Suprapubic skin (tissue), 4 donors: ENCODE measurements around the gene PIM1. TPM values are rescaled to one million over a fixed set of nuclear protein-coding genes. Genes with fewer than 3 reads are reported as not detected.

Experiments used
- DNase-seq, 2 donors: peaks; one replicate each; pipeline ENCODE4 v3.0.0-alpha.2; 2019; ENCODE audit warnings: low spot score in 2 of 2
- H3K27ac ChIP-seq: fragments of 200-600 bp; sonication (generic); one replicate; pipeline ENCODE4 v1.5.1; 2019
- H3K27me3 ChIP-seq: fragments of 200-600 bp; sonication (generic); one replicate; pipeline ENCODE4 v1.5.1; 2019
- H3K36me3 ChIP-seq: fragments of 200-600 bp; sonication (generic); one replicate; pipeline ENCODE4 v1.5.1; 2019
- H3K4me1 ChIP-seq: fragments of 200-600 bp; sonication (generic); one replicate; pipeline ENCODE4 v1.5.1; 2019
- H3K4me3 ChIP-seq: fragments of 200-600 bp; sonication (generic); one replicate; pipeline ENCODE4 v1.5.1; 2019; ENCODE audit warnings: mild to moderate bottlenecking
- H3K9me3 ChIP-seq: fragments of 200-600 bp; sonication (generic); one replicate; pipeline ENCODE4 v1.5.1; 2019
- CTCF ChIP-seq, 2 donors: fragments of 200-600 bp in 1 of 2; fragments of 450-650 bp in 1 of 2; sonication (generic) in 1 of 2; IDR thresholded peaks; one replicate each; pipeline ENCODE4 v1.5.1; 2016 to 2019; ENCODE audit warnings: antibody characterized with exemption in 2 of 2, mild to moderate bottlenecking in 1 of 2, moderate library complexity in 1 of 2
- EP300 ChIP-seq: sonication (generic); formaldehyde crosslinking; IDR thresholded peaks from one replicate; pipeline ENCODE4 v1.6.1; 2017; ENCODE audit warnings: antibody characterized with exemption
- POLR2A ChIP-seq, 2 donors: fragments of 450-650 bp; IDR thresholded peaks; one replicate each; pipeline ENCODE4 v1.6.1; 2017; ENCODE audit warnings: antibody characterized with exemption in 2 of 2, mild to moderate bottlenecking in 2 of 2, moderate library complexity in 2 of 2
- POLR2AphosphoS5 ChIP-seq, 3 donors: sonication (generic); formaldehyde crosslinking; IDR thresholded peaks; one replicate each; pipeline ENCODE4 v1.6.1; 2017; ENCODE audit warnings: antibody characterized with exemption in 3 of 3
- WGBS: methylation state at CpG from one replicate; pipeline ENCODE4 v1.1.5; 2018; 5-methylcytosine and 5-hydroxymethylcytosine counted together
- total RNA-seq, 4 donors: library from RNA; depleted of rRNA; stranded (reverse); fragments of >200 nt; gene quantifications; one replicate each; pipeline ENCODE4 v1.1.0, GENCODE V29; 2016

Gene PIM1
- total RNA-seq, 4 donors from 2014 or later = 63.6 to 158 (median 110) TPM

- no peaks in the 10 kb centered on the region for H3K36me3 ChIP-seq
- no peak overlapping the region for H3K4me3 ChIP-seq
- TF ChIP-seq POLR2A (IDR thresholded peaks at IDR 0.05) (no peak), POLR2AphosphoS5 (IDR thresholded peaks at IDR 0.05) (no peak), CTCF (IDR thresholded peaks at IDR 0.05) (no peak), EP300 (no peak)
- no peaks in the 10 kb centered on the region for H3K9me3 ChIP-seq
- H3K27me3 ChIP-seq = no peaks in the 10 kb centered on the region
- DNase-seq = no peak
- H3K4me1 ChIP-seq = peaks cover 2% of the 10 kb centered on the region
- no peak overlapping the region for H3K27ac ChIP-seq
These were observed 20.2 kb upstream of the PIM1 start for GRCh38 chr6:37149745-37150144.

- TF ChIP-seq CTCF (IDR thresholded peaks at IDR 0.05) (no peak), EP300 (no peak), POLR2AphosphoS5 (IDR thresholded peaks at IDR 0.05) (no peak), POLR2A (IDR thresholded peaks at IDR 0.05) (no peak)
- DNase-seq = no peak
- WGBS = 39% methylated on average over 3 of the region's 3 CpGs
- Histone ChIP-seq H3K27me3 (no peaks in the 10 kb centered on the region), H3K36me3 (no peaks in the 10 kb centered on the region), H3K4me3 (no peak overlapping the region), H3K4me1 (peaks cover 1% of the 10 kb centered on the region), H3K9me3 (no peaks in the 10 kb centered on the region), H3K27ac (no peak overlapping the region)
These were observed 19.6 kb upstream of the PIM1 start for GRCh38 chr6:37150314-37150713.

- TF ChIP-seq POLR2A (IDR thresholded peaks at IDR 0.05) = no peak
- TF ChIP-seq CTCF (IDR thresholded peaks at IDR 0.05) = no peak
- TF ChIP-seq POLR2AphosphoS5 (IDR thresholded peaks at IDR 0.05) = no peak
- TF ChIP-seq EP300 = no peak
- H3K27me3 ChIP-seq = no peaks in the 10 kb centered on the region
- no peak overlapping the region for H3K4me3 ChIP-seq
- H3K36me3 ChIP-seq = no peaks in the 10 kb centered on the region
- no peaks in the 10 kb centered on the region for H3K9me3 ChIP-seq
- 62% methylated on average over 10 of the region's 11 CpGs for WGBS
- DNase-seq = no peak
- peaks cover 3% of the 10 kb centered on the region for H3K4me1 ChIP-seq
- H3K27ac ChIP-seq = no peak overlapping the region
These were observed 14.3 kb upstream of the PIM1 start for GRCh38 chr6:37155394-37156312.

GRCh38 chr6:37158508-37158907 is 11.4 kb upstream of the PIM1 start:
- H3K36me3 ChIP-seq = no peaks in the 10 kb centered on the region
- no peak for DNase-seq
- peaks cover 3% of the 10 kb centered on the region for H3K4me1 ChIP-seq
- TF ChIP-seq CTCF (IDR thresholded peaks at IDR 0.05) (no peak), POLR2AphosphoS5 (IDR thresholded peaks at IDR 0.05) (no peak), EP300 (no peak), POLR2A (IDR thresholded peaks at IDR 0.05) (no peak)
- WGBS = 96% methylated on average over 6 of the region's 6 CpGs
- H3K27ac ChIP-seq = no peak overlapping the region
- H3K4me3 ChIP-seq = no peak overlapping the region
- no peaks in the 10 kb centered on the region for H3K27me3 ChIP-seq
- no peaks in the 10 kb centered on the region for H3K9me3 ChIP-seq

GRCh38 chr6:37160922-37161778 is 8.8 kb upstream of the PIM1 start:
- no peak overlapping the region for H3K4me3 ChIP-seq
- H3K4me1 ChIP-seq = no peaks in the 10 kb centered on the region
- no peaks in the 10 kb centered on the region for H3K36me3 ChIP-seq
- WGBS = 80% methylated on average over 8 of the region's 8 CpGs
- H3K27ac ChIP-seq = no peak overlapping the region
- H3K9me3 ChIP-seq = no peaks in the 10 kb centered on the region
- no peaks in the 10 kb centered on the region for H3K27me3 ChIP-seq
- DNase-seq = no peak
- no peak for TF ChIP-seq CTCF (IDR thresholded peaks at IDR 0.05)
- TF ChIP-seq POLR2A (IDR thresholded peaks at IDR 0.05) = no peak
- TF ChIP-seq EP300 = no peak
- TF ChIP-seq POLR2AphosphoS5 (IDR thresholded peaks at IDR 0.05) = no peak
